Panc1 (cell line): ENCODE data around the gene GEMIN7. TPM values are rescaled to one million over a fixed set of nuclear protein-coding genes. Genes with fewer than 3 reads are reported as not detected.
A peak's percentile ranks its signal among the peaks of the same experiment; 100 is the strongest.

Source experiments
- ATAC-seq: fragments of 200-7000 bp; cut with Tn5 transposase; 2 replicates; pipeline ENCODE4 v1.9.1; 2020; ENCODE audit warnings: mild to moderate bottlenecking, moderate library complexity
- BruUV-seq: library from RNA; stranded (reverse); fragments of 400-500 nt; replicated peaks from 2 replicates; lab custom pipeline; 2021; lab: Mats Ljungman, UMichigan
- CTCF ChIA-PET: fragments of 300-600 bp; sonication (Branson Sonifier 250); formaldehyde crosslinking; loops from one replicate; lab custom pipeline; 2022; ENCODE audit warnings: antibody characterized with exemption; lab: Charles Lee
- POLR2A ChIA-PET: fragments of 300-600 bp; sonication (Branson Sonifier 250); formaldehyde crosslinking; loops from one replicate; lab custom pipeline; 2022; ENCODE audit warnings: antibody characterized with exemption; lab: Charles Lee
- DNase-seq: peaks from one replicate; pipeline ENCODE4 v3.0.0-alpha.2; 2010; ENCODE audit warnings: low read depth, low spot score
- H3K27ac ChIP-seq: 2 replicates; pipeline ENCODE4 v1.5.1; 2011; ENCODE audit warnings: mild to moderate bottlenecking, low read length, inconsistent platforms
- H3K27me3 ChIP-seq: fragments of 200-500 bp; sonication (Bioruptor generic); 2 replicates; pipeline ENCODE4 v1.6.0; 2014; ENCODE audit warnings: low read length, inconsistent platforms; ENCODE audit not compliant: control insufficient read depth, insufficient read depth
- H3K36me3 ChIP-seq: fragments of 200-500 bp; sonication (Bioruptor generic); 2 replicates; pipeline ENCODE4 v1.5.1; 2014; ENCODE audit warnings: inconsistent platforms, mild to moderate bottlenecking, low read length, moderate library complexity; ENCODE audit not compliant: control insufficient read depth, insufficient read depth
- H3K4me1 ChIP-seq: 2 replicates; pipeline ENCODE4 v1.5.1; 2011; ENCODE audit warnings: inconsistent platforms, mild to moderate bottlenecking, low read length, moderate library complexity; ENCODE audit not compliant: control insufficient read depth, insufficient read depth
- H3K4me3 ChIP-seq, 2 experiments: 2 replicates each; pipeline ENCODE4 v1.5.1; 2011 to 2012; ENCODE audit warnings: low read depth in 2 of 2, low read length in 2 of 2, mild to moderate bottlenecking in 2 of 2, inconsistent platforms in 1 of 2, moderate library complexity in 1 of 2
- H3K9me3 ChIP-seq: fragments of 200-500 bp; sonication (Bioruptor generic); 2 replicates; pipeline ENCODE4 v1.5.1; 2014; ENCODE audit warnings: low read depth, mild to moderate bottlenecking, inconsistent platforms, low read length, moderate library complexity; ENCODE audit not compliant: control insufficient read depth, insufficient read depth
- POLR2AphosphoS5 ChIP-seq: IDR thresholded peaks from 2 replicates; pipeline ENCODE4 v1.6.1; 2012; ENCODE audit warnings: mild to moderate bottlenecking, low read depth, low read length, moderate library complexity
- SIN3A ChIP-seq: IDR thresholded peaks from 2 replicates; pipeline ENCODE4 v1.6.1; 2012; ENCODE audit warnings: low read depth, mild to moderate bottlenecking, low read length, moderate library complexity, borderline replicate concordance; ENCODE audit not compliant: insufficient read depth
- TCF7L2 ChIP-seq: IDR thresholded peaks from 2 replicates; pipeline ENCODE4 v1.6.1; 2011; ENCODE audit warnings: mild to moderate bottlenecking, low read depth, low read length, inconsistent platforms
- in situ Hi-C: cut with HindIII; loops from 2 replicates; pipeline ENCODE4 v1.10.0; 2016; ENCODE audit warnings: low sequenced_read_pairs, low pct_unique_long_range_greater_than_20kb
- intact Hi-C: fragments of 100-400 bp; cut with micrococcal nuclease; formaldehyde crosslinking; loops from one replicate; pipeline ENCODE4 v1.10.0; 2022; ENCODE audit not compliant: unreplicated experiment
- total RNA-seq: library from RNA; stranded (reverse); gene quantifications from one replicate; pipeline ENCODE4 v1.2.1, GENCODE V29; 2021; ENCODE audit not compliant: unreplicated experiment
- TF ChIP-seq, protein P1 (sequence below), 2 experiments: IDR thresholded peaks; 2 replicates each; pipeline ENCODE4 v1.6.1; 2011 to 2012; ENCODE audit warnings: low read depth in 2 of 2, control low read depth in 1 of 2, low read length in 1 of 2, mild to moderate bottlenecking in 1 of 2, moderate library complexity in 1 of 2; ENCODE audit not compliant: insufficient read depth in 1 of 2
- TF ChIP-seq, protein P2 (sequence below): fragments of 450-650 bp; IDR thresholded peaks from 2 replicates; pipeline ENCODE4 v1.5.1; 2017; ENCODE audit warnings: mild to moderate bottlenecking

Gene GEMIN7
- total RNA-seq, 1 experiment from 2014 or later: 29.5 TPM

DNA sequence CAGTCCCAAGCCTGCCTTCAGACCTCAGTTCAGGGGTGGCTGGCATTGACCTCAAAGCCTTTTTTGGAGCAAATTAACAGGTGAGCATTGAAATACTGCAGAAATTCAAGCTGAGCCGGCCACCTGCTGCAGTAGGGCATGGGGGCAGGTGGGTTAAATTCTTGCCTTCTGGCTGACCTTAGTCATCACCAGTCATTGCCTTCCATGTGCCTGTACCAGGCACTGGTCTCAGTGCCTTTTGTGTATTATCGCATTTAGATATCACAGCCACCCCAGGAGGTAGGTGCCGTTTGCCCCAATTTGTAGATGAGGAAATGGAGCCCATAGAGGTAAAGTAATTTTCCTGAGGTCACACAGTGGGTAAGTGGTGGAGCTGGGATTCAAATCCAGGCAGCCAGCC lies 21.1 kb downstream of the GEMIN7 start:
- Histone ChIP-seq H3K36me3 (no peaks in the 10 kb centered on the region), H3K4me1 (peaks cover 45% of the 10 kb centered on the region), H3K27ac (no peak overlapping the region), H3K4me3 (no peak overlapping the region), H3K27me3 (no peaks in the 10 kb centered on the region), H3K9me3 (no peaks in the 10 kb centered on the region)
- ChIA-PET CTCF (no interaction called here), POLR2A (no interaction called here)
- TF ChIP-seq POLR2AphosphoS5 (no peak), SIN3A (no peak)
- in situ Hi-C loops (no loop called here), intact Hi-C loops (no loop called here)
- no peak for DNase-seq
- BruUV-seq: no TSS peak
- no peak for ATAC-seq

DNA sequence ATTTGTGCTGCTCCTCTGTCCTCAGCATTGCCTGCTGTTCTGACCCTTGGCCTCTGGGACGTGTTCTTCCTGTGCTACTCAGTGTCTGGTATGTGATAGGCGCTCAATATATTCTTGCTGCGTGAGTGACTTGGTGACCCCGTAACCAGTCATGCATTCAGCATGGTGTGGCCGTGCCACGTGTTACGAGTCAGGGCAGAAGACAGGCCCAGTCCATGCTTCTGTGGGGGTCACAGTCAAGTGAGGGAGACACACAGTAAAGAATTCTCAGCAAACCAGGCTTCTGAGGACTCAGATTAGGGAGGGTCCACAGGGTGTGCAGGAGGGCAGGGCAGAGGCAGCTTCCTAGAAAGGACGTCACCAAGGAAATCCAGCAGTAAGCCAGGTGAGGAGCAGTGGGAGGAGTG lies 21.8 kb downstream of the GEMIN7 start:
- Histone ChIP-seq H3K9me3 (no peaks in the 10 kb centered on the region), H3K4me3 (no peak overlapping the region), H3K27me3 (no peaks in the 10 kb centered on the region), H3K27ac (no peak overlapping the region), H3K36me3 (no peaks in the 10 kb centered on the region), H3K4me1 (peaks cover 41% of the 10 kb centered on the region)
- no peak for ATAC-seq
- in situ Hi-C loops: no loop called here
- POLR2A ChIA-PET: no interaction called here
- intact Hi-C loops: no loop called here
- CTCF ChIA-PET: no interaction called here
- DNase-seq: no peak
- BruUV-seq: TSS peak; percentile 50
- TF ChIP-seq, protein P1, sequence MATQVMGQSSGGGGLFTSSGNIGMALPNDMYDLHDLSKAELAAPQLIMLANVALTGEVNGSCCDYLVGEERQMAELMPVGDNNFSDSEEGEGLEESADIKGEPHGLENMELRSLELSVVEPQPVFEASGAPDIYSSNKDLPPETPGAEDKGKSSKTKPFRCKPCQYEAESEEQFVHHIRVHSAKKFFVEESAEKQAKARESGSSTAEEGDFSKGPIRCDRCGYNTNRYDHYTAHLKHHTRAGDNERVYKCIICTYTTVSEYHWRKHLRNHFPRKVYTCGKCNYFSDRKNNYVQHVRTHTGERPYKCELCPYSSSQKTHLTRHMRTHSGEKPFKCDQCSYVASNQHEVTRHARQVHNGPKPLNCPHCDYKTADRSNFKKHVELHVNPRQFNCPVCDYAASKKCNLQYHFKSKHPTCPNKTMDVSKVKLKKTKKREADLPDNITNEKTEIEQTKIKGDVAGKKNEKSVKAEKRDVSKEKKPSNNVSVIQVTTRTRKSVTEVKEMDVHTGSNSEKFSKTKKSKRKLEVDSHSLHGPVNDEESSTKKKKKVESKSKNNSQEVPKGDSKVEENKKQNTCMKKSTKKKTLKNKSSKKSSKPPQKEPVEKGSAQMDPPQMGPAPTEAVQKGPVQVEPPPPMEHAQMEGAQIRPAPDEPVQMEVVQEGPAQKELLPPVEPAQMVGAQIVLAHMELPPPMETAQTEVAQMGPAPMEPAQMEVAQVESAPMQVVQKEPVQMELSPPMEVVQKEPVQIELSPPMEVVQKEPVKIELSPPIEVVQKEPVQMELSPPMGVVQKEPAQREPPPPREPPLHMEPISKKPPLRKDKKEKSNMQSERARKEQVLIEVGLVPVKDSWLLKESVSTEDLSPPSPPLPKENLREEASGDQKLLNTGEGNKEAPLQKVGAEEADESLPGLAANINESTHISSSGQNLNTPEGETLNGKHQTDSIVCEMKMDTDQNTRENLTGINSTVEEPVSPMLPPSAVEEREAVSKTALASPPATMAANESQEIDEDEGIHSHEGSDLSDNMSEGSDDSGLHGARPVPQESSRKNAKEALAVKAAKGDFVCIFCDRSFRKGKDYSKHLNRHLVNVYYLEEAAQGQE (IDR thresholded peaks at IDR 0.05; ENCODE audit: insufficient read depth in 1 of 2, low read depth in 2 of 2, low read length in 1 of 2): no peak
- TF ChIP-seq, protein P2, sequence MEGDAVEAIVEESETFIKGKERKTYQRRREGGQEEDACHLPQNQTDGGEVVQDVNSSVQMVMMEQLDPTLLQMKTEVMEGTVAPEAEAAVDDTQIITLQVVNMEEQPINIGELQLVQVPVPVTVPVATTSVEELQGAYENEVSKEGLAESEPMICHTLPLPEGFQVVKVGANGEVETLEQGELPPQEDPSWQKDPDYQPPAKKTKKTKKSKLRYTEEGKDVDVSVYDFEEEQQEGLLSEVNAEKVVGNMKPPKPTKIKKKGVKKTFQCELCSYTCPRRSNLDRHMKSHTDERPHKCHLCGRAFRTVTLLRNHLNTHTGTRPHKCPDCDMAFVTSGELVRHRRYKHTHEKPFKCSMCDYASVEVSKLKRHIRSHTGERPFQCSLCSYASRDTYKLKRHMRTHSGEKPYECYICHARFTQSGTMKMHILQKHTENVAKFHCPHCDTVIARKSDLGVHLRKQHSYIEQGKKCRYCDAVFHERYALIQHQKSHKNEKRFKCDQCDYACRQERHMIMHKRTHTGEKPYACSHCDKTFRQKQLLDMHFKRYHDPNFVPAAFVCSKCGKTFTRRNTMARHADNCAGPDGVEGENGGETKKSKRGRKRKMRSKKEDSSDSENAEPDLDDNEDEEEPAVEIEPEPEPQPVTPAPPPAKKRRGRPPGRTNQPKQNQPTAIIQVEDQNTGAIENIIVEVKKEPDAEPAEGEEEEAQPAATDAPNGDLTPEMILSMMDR: no peak
- TF ChIP-seq SIN3A: no peak
- TF ChIP-seq TCF7L2: no peak
- no peak for TF ChIP-seq POLR2AphosphoS5

DNA sequence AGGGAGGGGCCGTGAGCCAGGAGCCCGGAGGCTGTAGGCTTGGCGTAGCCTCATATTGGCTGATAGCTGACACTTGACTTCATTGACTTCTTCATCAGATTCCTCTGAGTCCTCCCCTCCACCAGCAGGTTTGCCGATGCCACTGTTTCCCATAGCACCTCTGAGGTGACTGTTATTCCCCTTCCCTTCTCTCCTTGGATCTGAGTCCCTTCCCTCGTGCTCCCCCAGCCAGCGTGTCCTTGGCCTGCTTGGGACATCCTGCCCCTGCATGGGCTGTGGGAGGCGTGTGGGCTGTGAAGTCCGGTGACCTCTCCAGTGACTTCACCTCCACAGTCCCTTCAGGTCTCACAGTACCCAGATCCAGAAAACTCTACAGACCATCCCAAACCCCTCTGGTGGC lies 22.7 kb downstream of the GEMIN7 start:
- DNase-seq: no peak
- Histone ChIP-seq H3K27me3 (no peaks in the 10 kb centered on the region), H3K4me3 (no peak overlapping the region), H3K9me3 (no peaks in the 10 kb centered on the region), H3K4me1 (peaks cover 33% of the 10 kb centered on the region), H3K27ac (no peak overlapping the region), H3K36me3 (no peaks in the 10 kb centered on the region)
- CTCF ChIA-PET: no interaction called here
- TF ChIP-seq, protein P1 (IDR thresholded peaks at IDR 0.05; ENCODE audit: insufficient read depth in 1 of 2, low read depth in 2 of 2, low read length in 1 of 2): no peak
- TF ChIP-seq SIN3A: no peak
- TF ChIP-seq POLR2AphosphoS5: no peak
- TF ChIP-seq TCF7L2: no peak
- TF ChIP-seq, protein P2: no peak
- POLR2A ChIA-PET: interaction anchor here (0.6 kb wide), 1 partner anchor 14 kb away, joined by 5 read pairs; no protein-coding TSS in a partner anchor
- in situ Hi-C loops: no loop called here
- no peak for ATAC-seq
- intact Hi-C loops: no loop called here
- BruUV-seq: no TSS peak
